HEK293T (cell line): Measurements from ENCODE around the gene DAD1.

Source experiments
- ARNT ChIP-seq: fragments of 450-650 bp; IDR thresholded peaks from 2 replicates; pipeline ENCODE4 v1.6.1; 2017; ENCODE audit warnings: mild to moderate bottlenecking
- BHLHE40 ChIP-seq: fragments of 450-650 bp; IDR thresholded peaks from 2 replicates; pipeline ENCODE4 v1.6.1; 2016; ENCODE audit warnings: mild to moderate bottlenecking, moderate library complexity, borderline replicate concordance
- CTBP1 ChIP-seq: fragments of 450-650 bp; IDR thresholded peaks from 2 replicates; pipeline ENCODE4 v1.6.1; 2016; ENCODE audit warnings: borderline replicate concordance
- ELF4 ChIP-seq: fragments of 450-650 bp; IDR thresholded peaks from 2 replicates; pipeline ENCODE4 v1.6.1; 2017; ENCODE audit warnings: antibody characterized with exemption
- PKNOX1 ChIP-seq: fragments of 450-650 bp; IDR thresholded peaks from 2 replicates; pipeline ENCODE4 v1.6.1; 2016
- SP1 ChIP-seq: fragments of 450-650 bp; IDR thresholded peaks from 2 replicates; pipeline ENCODE4 v1.6.1; 2017
- SUZ12 ChIP-seq: fragments of 450-650 bp; IDR thresholded peaks from 2 replicates; pipeline ENCODE4 v1.6.1; 2016; ENCODE audit warnings: mild to moderate bottlenecking
- TARDBP ChIP-seq: fragments of 450-650 bp; IDR thresholded peaks from 2 replicates; pipeline ENCODE4 v1.6.1; 2016
- ZNF384 ChIP-seq: fragments of 450-650 bp; IDR thresholded peaks from 2 replicates; pipeline ENCODE4 v1.6.1; 2016

- TF ChIP-seq SUZ12: no peak
- no peak for TF ChIP-seq ZNF384
- no peak for TF ChIP-seq CTBP1
- TF ChIP-seq ELF4: no peak
- no peak for TF ChIP-seq ARNT
- TF ChIP-seq TARDBP: no peak
- no peak for TF ChIP-seq BHLHE40
- no peak for TF ChIP-seq PKNOX1
- no peak for TF ChIP-seq SP1
These were observed 55.8 kb downstream of the DAD1 start for GRCh38 chr14:22533057-22533704.
